Neural progenitor cell (in vitro differentiated cells): ENCODE data around the gene MPL. TPM values are rescaled to one million over a fixed set of nuclear protein-coding genes. Genes with fewer than 3 reads are reported as not detected.
A peak's percentile ranks its signal among the peaks of the same experiment; 100 is the strongest.

ENCODE experiments used
- DNase-seq: peaks from one replicate; pipeline ENCODE4 v3.0.0-alpha.2; 2016; ENCODE audit warnings: low spot score
- H2AFZ ChIP-seq: fragments of 200-600 bp; sonication (generic); replicated peaks from 2 replicates; pipeline ENCODE4 v1.6.1; 2016; ENCODE audit warnings: antibody characterized with exemption
- H3F3A ChIP-seq: fragments of 200-600 bp; sonication (generic); 2 replicates; pipeline ENCODE4 v1.6.1; 2016; ENCODE audit warnings: antibody characterized with exemption, low read depth
- H3K27ac ChIP-seq: fragments of 200-600 bp; sonication (generic); 2 replicates; pipeline ENCODE4 v1.5.1; 2016; ENCODE audit warnings: mild to moderate bottlenecking
- H3K27me3 ChIP-seq: fragments of 200-600 bp; sonication (generic); 2 replicates; pipeline ENCODE4 v1.6.1; 2016; ENCODE audit warnings: mild to moderate bottlenecking, moderate library complexity
- H3K36me3 ChIP-seq: fragments of 200-600 bp; sonication (generic); 2 replicates; pipeline ENCODE4 v1.5.1; 2016
- H3K4me1 ChIP-seq: fragments of 200-600 bp; sonication (generic); 2 replicates; pipeline ENCODE4 v1.6.1; 2016; ENCODE audit warnings: mixed run types
- H3K4me2 ChIP-seq: fragments of 200-600 bp; sonication (generic); 2 replicates; pipeline ENCODE4 v1.6.1; 2016
- H3K4me3 ChIP-seq: fragments of 200-600 bp; sonication (generic); 2 replicates; pipeline ENCODE4 v1.5.1; 2016
- H3K79me2 ChIP-seq: fragments of 200-600 bp; sonication (generic); 2 replicates; pipeline ENCODE4 v1.6.1; 2016; ENCODE audit warnings: low read depth
- H3K9ac ChIP-seq: fragments of 200-600 bp; sonication (generic); 2 replicates; pipeline ENCODE4 v1.6.1; 2016
- H3K9me3 ChIP-seq: fragments of 200-600 bp; sonication (generic); 2 replicates; pipeline ENCODE4 v1.5.1; 2016; ENCODE audit warnings: low read depth
- H4K20me1 ChIP-seq: fragments of 200-600 bp; sonication (generic); 2 replicates; pipeline ENCODE4 v1.6.1; 2016; ENCODE audit warnings: low read depth
- H3K27ac Mint-ChIP-seq: 3 replicates; pipeline ENCODE4 v1.8.0; 2021; ENCODE audit warnings: mixed read lengths
- H3K27me3 Mint-ChIP-seq: 2 replicates; pipeline ENCODE4 v1.8.0; 2022; ENCODE audit warnings: low read depth, mild to moderate bottlenecking, inconsistent platforms, moderate library complexity, mixed read lengths; ENCODE audit not compliant: insufficient read depth
- H3K36me3 Mint-ChIP-seq: 3 replicates; pipeline ENCODE4 v1.8.0; 2021; ENCODE audit warnings: mixed read lengths
- H3K4me1 Mint-ChIP-seq: 3 replicates; pipeline ENCODE4 v1.8.0; 2021; ENCODE audit warnings: mixed read lengths
- H3K4me3 Mint-ChIP-seq: 3 replicates; pipeline ENCODE4 v1.8.0; 2021; ENCODE audit warnings: mild to moderate bottlenecking, moderate library complexity, mixed read lengths
- H3K9me3 Mint-ChIP-seq: 3 replicates; pipeline ENCODE4 v1.8.0; 2020; ENCODE audit warnings: mixed read lengths
- EZH2 ChIP-seq: fragments of 200-600 bp; sonication (generic); IDR thresholded peaks from 2 replicates; pipeline ENCODE4 v1.6.1; 2017; ENCODE audit warnings: antibody characterized with exemption, mild to moderate bottlenecking, moderate library complexity
- EZH2phosphoT487 ChIP-seq: fragments of 200-600 bp; sonication (generic); IDR thresholded peaks from 2 replicates; pipeline ENCODE4 v1.6.1; 2017; ENCODE audit warnings: antibody characterized with exemption
- total RNA-seq: library from RNA; depleted of rRNA; stranded (reverse); fragments of >200 nt; gene quantifications from 2 replicates; pipeline ENCODE4 v1.2.3, GENCODE V29; 2015; ENCODE audit warnings: low replicate concordance
- TF ChIP-seq, protein P1 (sequence below): fragments of 200-600 bp; sonication (generic); IDR thresholded peaks from 2 replicates; pipeline ENCODE4 v1.5.1; 2017; ENCODE audit warnings: antibody characterized with exemption, mild to moderate bottlenecking

MPL gene
- total RNA-seq, 1 donor from 2014 or later, result not detected

DNA sequence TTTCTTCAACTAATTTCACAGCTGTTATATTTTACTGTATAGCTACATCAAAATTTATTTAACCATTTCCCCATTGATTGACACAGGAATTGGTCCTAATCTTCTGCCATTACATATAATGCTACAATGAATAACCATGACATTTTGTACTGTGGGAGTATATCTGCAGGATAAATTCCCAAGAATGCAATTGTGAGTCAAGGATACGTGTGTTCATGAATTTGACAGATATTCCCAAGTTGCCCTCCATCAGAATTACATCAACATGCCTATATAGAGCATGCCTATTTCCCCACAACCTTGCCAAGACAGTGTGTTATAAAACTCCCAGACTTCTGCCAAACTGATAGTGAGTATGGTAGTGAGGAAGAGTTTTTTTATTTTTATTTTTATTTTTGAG, 39.6 kb upstream of the MPL start:
- Mint-ChIP-seq H3K27me3 (peaks cover 4% of the 10 kb centered on the region), H3K27ac (no peak overlapping the region), H3K36me3 (no peaks in the 10 kb centered on the region), H3K4me1 (peaks cover 31% of the 10 kb centered on the region), H3K4me3 (no peak overlapping the region), H3K9me3 (no peaks in the 10 kb centered on the region)
- Histone ChIP-seq H3K27me3 (no peaks in the 10 kb centered on the region), H3K4me3 (no peak overlapping the region), H2AFZ (no peak overlapping the region), H3K9ac (no peak overlapping the region), H3K27ac (no peak overlapping the region), H4K20me1 (no peaks in the 10 kb centered on the region), H3K9me3 (no peaks in the 10 kb centered on the region), H3K79me2 (no peaks in the 10 kb centered on the region), H3F3A (peaks cover 20% of the 10 kb centered on the region), H3K36me3 (no peaks in the 10 kb centered on the region), H3K4me1 (peaks cover 59% of the 10 kb centered on the region), H3K4me2 (no peak overlapping the region)
- TF ChIP-seq EZH2phosphoT487 (no peak), EZH2 (no peak)
- TF ChIP-seq, protein P1, sequence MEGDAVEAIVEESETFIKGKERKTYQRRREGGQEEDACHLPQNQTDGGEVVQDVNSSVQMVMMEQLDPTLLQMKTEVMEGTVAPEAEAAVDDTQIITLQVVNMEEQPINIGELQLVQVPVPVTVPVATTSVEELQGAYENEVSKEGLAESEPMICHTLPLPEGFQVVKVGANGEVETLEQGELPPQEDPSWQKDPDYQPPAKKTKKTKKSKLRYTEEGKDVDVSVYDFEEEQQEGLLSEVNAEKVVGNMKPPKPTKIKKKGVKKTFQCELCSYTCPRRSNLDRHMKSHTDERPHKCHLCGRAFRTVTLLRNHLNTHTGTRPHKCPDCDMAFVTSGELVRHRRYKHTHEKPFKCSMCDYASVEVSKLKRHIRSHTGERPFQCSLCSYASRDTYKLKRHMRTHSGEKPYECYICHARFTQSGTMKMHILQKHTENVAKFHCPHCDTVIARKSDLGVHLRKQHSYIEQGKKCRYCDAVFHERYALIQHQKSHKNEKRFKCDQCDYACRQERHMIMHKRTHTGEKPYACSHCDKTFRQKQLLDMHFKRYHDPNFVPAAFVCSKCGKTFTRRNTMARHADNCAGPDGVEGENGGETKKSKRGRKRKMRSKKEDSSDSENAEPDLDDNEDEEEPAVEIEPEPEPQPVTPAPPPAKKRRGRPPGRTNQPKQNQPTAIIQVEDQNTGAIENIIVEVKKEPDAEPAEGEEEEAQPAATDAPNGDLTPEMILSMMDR, result no peak
- DNase-seq, result no peak

DNA sequence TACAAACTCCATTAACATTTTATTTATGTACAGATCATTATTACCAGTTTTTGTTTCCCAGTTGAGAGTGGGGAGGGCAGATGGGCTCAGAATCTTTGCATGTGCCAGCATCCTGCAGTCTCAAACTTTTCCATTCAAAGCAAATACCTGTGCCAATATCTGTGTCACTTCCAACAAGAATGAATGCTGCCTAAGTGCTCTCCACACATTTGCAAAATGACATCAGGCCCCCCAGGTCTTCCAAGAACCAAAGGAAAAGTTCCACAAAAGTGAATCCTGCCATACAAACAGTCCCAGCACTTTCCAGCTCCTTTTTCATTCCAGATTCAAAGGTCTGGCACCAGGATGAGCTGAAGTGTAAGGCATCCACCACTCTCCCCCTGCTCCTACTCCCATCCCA, 38.5 kb upstream of the MPL start:
- H3K27ac ChIP-seq, result no peak overlapping the region
- peaks cover 54% of the 10 kb centered on the region for H3K4me1 ChIP-seq
- H3K36me3 Mint-ChIP-seq, result no peaks in the 10 kb centered on the region
- H3K4me3 Mint-ChIP-seq, result no peak overlapping the region
- H3K4me2 ChIP-seq, result no peak overlapping the region
- H3K79me2 ChIP-seq, result no peaks in the 10 kb centered on the region
- H4K20me1 ChIP-seq, result no peaks in the 10 kb centered on the region
- no peaks in the 10 kb centered on the region for H3K9me3 ChIP-seq
- no peak overlapping the region for H3K4me3 ChIP-seq
- H3K4me1 Mint-ChIP-seq, result peaks cover 30% of the 10 kb centered on the region
- DNase-seq, result no peak
- H3K27ac Mint-ChIP-seq, result no peak overlapping the region
- H3K9ac ChIP-seq, result no peak overlapping the region
- peak overlapping the region; percentile 89 for H2AFZ ChIP-seq
- peaks cover 20% of the 10 kb centered on the region for H3F3A ChIP-seq
- no peaks in the 10 kb centered on the region for H3K9me3 Mint-ChIP-seq
- no peaks in the 10 kb centered on the region for H3K36me3 ChIP-seq
- H3K27me3 ChIP-seq, result no peaks in the 10 kb centered on the region
- TF ChIP-seq, protein P1, result no peak
- TF ChIP-seq EZH2phosphoT487 (no peak), EZH2 (no peak)
- peaks cover 4% of the 10 kb centered on the region for H3K27me3 Mint-ChIP-seq

DNA sequence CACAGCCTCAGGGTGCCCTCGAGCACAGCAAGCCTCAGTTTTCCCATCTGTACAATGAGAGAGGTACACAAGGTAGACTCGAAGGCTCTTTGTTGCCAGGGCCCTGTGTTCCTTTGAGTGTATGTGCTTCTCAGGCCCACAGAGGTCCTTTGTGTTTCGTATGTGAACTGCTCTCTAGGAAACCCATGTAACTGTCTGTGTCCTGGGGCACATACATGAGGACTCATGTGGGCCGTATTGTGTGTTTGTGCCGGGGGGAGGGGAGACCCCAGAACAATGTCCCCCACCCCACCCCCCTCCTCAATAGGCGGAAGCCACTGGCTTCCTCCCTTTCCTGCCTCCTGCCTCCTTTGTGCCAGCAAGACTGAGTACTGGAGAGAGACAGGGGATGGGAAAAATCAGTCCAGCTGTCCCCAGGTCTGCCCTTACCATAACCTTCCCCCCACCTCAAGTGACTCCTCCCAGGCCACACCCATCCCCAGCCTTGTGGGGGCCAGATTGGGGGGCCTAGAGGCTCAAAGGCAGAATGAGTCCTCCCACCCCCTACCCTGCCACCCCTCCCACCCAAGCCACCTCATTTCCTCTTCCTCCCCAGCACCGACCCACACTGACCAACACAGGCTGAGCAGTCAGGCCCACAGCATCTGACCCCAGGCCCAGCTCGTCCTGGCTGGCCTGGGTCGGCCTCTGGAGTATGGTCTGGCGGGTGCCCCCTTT, 37.1 kb upstream of the MPL start, which contains the start of gene TIE1:
TSS of gene TIE1 (plus strand) at position 605 of the 717 bp plus-strand sequence. CDS start at position 695, 90 bp downstream.
- no peaks in the 10 kb centered on the region for H4K20me1 ChIP-seq
- no peaks in the 10 kb centered on the region for H3K9me3 Mint-ChIP-seq
- no peaks in the 10 kb centered on the region for H3K27me3 ChIP-seq
- no peak within 1 kb of the TSS for H3K4me3 Mint-ChIP-seq
- H3K36me3 Mint-ChIP-seq, result no peaks in the 10 kb centered on the region
- H3K4me3 ChIP-seq, result no peak within 1 kb of the TSS
- H3K4me2 ChIP-seq, result no peak within 1 kb of the TSS
- no peaks in the 10 kb centered on the region for H3K79me2 ChIP-seq
- peak within 1 kb of the TSS; percentile 89 for H2AFZ ChIP-seq
- no peak for TF ChIP-seq EZH2
- TF ChIP-seq EZH2phosphoT487, result no peak
- TF ChIP-seq, protein P1, result no peak
- DNase-seq, result no peak
- peak within 1 kb of the TSS; percentile 70 for H3K27ac Mint-ChIP-seq
- H3K9ac ChIP-seq, result no peak within 1 kb of the TSS
- H3F3A ChIP-seq, result peaks cover 11% of the 10 kb centered on the region
- peaks cover 29% of the 10 kb centered on the region for H3K4me1 Mint-ChIP-seq
- no peaks in the 10 kb centered on the region for H3K36me3 ChIP-seq
- H3K27ac ChIP-seq, result no peak within 1 kb of the TSS
- peaks cover 43% of the 10 kb centered on the region for H3K4me1 ChIP-seq
- H3K9me3 ChIP-seq, result no peaks in the 10 kb centered on the region
- H3K27me3 Mint-ChIP-seq, result peaks cover 6% of the 10 kb centered on the region
